Measurements from ENCODE around the gene ASTN2. TPM values are rescaled to one million over a fixed set of nuclear protein-coding genes. Genes with fewer than 3 reads are reported as not detected.

ASTN2 gene
- total and polyA plus RNA-seq, 9 of the 15 experiments (the other 6 are each of a cell fraction or from before 2014, with no cell fraction given), result 0.56 to 3.5 (median 1.9) TPM

DNA sequence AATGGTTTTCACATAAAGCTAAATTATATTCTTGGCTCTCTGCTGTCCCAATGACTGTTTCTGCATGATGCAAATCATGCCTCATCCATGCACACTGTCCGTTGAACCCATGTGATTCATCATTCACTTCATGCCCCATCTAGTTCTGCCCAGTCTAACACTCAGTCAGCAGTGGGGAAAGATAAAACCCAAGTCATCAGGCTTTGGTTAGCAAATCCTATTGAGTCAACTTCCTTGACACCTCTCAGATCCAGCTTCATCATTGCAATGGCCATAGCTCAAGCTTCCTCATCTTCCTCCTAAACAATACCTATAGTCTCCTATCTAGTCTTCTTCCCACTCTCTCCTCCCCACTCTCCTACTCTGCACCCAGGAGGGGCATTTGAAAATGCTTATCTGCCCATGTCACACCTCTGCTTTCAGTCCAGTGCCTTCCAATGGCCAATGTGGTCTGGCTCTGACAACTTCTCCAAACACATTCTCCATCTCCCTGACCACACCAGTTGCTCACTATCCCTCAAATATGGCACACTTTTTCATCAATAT is 993.8 kb downstream of the ASTN2 start (continued):
- TF ChIP-seq STAT5B (CRISPR knock-in tag; IDR thresholded peaks at IDR 0.05) (no peak), ZNF217 (CRISPR knock-in tag; IDR thresholded peaks at IDR 0.05) (no peak), RHOXF2B (CRISPR knock-in tag; conservative IDR thresholded peaks at IDR 0.05) (no peak), ZFP30 (CRISPR knock-in tag; IDR thresholded peaks at IDR 0.05; ENCODE audit: borderline replicate concordance) (no peak), TEAD4 (IDR thresholded peaks at IDR 0.05; ENCODE audit: low read length) (peak; percentile 58), TEAD4 (CRISPR knock-in tag; IDR thresholded peaks at IDR 0.05; ENCODE audit: borderline replicate concordance) (no peak), NRF1 (conservative IDR thresholded peaks at IDR 0.05 in 1 of 2, IDR thresholded peaks at IDR 0.05 in 1 of 2) (no peak), L3MBTL2 (IDR thresholded peaks at IDR 0.05) (peak; percentile 80), NEUROD1 (IDR thresholded peaks at IDR 0.05; ENCODE audit: borderline replicate concordance, low read depth, low read length, partially characterized antibody) (no peak), ZNF146 (CRISPR knock-in tag; IDR thresholded peaks at IDR 0.05; ENCODE audit: unreplicated experiment) (no peak), SOX6 (IDR thresholded peaks at IDR 0.05) (peak; percentile 70), FOXA3 (CRISPR knock-in tag; conservative IDR thresholded peaks at IDR 0.05 in 1 of 2, IDR thresholded peaks at IDR 0.05 in 1 of 2) (no peak), TRIM24 (IDR thresholded peaks at IDR 0.05) (peak; percentile 47 to 57; a peak in 2 of 4 replicates), NFYB (IDR thresholded peaks at IDR 0.05; ENCODE audit: extremely low read depth, insufficient read length) (no peak), ZNF436 (CRISPR knock-in tag; IDR thresholded peaks at IDR 0.05) (no peak), NCOA4 (IDR thresholded peaks at IDR 0.05; ENCODE audit: partially characterized antibody) (no peak), RBM34 (IDR thresholded peaks at IDR 0.05; ENCODE audit: borderline replicate concordance, insufficient read depth, low read length) (no peak), SUPT5H (IDR thresholded peaks at IDR 0.05) (no peak), CBX8 (IDR thresholded peaks at IDR 0.05; ENCODE audit: borderline replicate concordance, extremely low read depth, low read depth, low read length, poor library complexity, severe bottlenecking) (no peak), HDAC1 (IDR thresholded peaks at IDR 0.05) (0 out of 4 replicates have a peak, but pooled peaks of 1 of the 2 experiments have one; percentile 56), GTF2A2 (tag; IDR thresholded peaks at IDR 0.05) (no peak)
- TF ChIP-seq, protein P1, sequence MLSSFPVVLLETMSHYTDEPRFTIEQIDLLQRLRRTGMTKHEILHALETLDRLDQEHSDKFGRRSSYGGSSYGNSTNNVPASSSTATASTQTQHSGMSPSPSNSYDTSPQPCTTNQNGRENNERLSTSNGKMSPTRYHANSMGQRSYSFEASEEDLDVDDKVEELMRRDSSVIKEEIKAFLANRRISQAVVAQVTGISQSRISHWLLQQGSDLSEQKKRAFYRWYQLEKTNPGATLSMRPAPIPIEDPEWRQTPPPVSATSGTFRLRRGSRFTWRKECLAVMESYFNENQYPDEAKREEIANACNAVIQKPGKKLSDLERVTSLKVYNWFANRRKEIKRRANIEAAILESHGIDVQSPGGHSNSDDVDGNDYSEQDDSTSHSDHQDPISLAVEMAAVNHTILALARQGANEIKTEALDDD (IDR thresholded peaks at IDR 0.05), result peak; percentile 93
- TF ChIP-seq, protein P2, sequence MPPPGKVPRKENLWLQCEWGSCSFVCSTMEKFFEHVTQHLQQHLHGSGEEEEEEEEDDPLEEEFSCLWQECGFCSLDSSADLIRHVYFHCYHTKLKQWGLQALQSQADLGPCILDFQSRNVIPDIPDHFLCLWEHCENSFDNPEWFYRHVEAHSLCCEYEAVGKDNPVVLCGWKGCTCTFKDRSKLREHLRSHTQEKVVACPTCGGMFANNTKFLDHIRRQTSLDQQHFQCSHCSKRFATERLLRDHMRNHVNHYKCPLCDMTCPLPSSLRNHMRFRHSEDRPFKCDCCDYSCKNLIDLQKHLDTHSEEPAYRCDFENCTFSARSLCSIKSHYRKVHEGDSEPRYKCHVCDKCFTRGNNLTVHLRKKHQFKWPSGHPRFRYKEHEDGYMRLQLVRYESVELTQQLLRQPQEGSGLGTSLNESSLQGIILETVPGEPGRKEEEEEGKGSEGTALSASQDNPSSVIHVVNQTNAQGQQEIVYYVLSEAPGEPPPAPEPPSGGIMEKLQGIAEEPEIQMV (tag; conservative IDR thresholded peaks at IDR 0.05; ENCODE audit: low read depth), result peak; percentile 56; the same call in 1 of the 2 replicates
- TF ChIP-seq, protein P3, sequence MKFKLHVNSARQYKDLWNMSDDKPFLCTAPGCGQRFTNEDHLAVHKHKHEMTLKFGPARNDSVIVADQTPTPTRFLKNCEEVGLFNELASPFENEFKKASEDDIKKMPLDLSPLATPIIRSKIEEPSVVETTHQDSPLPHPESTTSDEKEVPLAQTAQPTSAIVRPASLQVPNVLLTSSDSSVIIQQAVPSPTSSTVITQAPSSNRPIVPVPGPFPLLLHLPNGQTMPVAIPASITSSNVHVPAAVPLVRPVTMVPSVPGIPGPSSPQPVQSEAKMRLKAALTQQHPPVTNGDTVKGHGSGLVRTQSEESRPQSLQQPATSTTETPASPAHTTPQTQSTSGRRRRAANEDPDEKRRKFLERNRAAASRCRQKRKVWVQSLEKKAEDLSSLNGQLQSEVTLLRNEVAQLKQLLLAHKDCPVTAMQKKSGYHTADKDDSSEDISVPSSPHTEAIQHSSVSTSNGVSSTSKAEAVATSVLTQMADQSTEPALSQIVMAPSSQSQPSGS (CRISPR knock-in tag; IDR thresholded peaks at IDR 0.05), result no peak

All from K562 (cell line).